AG09309 (cell line): ENCODE measurements around the gene IL3RA.

Experiments
- DNase-seq: peaks from one replicate; pipeline ENCODE4 v3.0.0-alpha.2; 2010; ENCODE audit warnings: low read depth
- H3K4me3 ChIP-seq: 2 replicates; pipeline ENCODE4 v1.5.1; 2011; ENCODE audit warnings: mild to moderate bottlenecking, low read depth, low read length, moderate library complexity; ENCODE audit not compliant: control insufficient read depth
- TF ChIP-seq, protein P1 (sequence below): IDR thresholded peaks from 2 replicates; pipeline ENCODE4 v1.5.1; 2011; ENCODE audit warnings: mild to moderate bottlenecking, low read depth, low read length, inconsistent platforms; ENCODE audit not compliant: insufficient read depth, control insufficient read depth; ENCODE audit errors: missing control alignments

The IL3RA gene

DNA sequence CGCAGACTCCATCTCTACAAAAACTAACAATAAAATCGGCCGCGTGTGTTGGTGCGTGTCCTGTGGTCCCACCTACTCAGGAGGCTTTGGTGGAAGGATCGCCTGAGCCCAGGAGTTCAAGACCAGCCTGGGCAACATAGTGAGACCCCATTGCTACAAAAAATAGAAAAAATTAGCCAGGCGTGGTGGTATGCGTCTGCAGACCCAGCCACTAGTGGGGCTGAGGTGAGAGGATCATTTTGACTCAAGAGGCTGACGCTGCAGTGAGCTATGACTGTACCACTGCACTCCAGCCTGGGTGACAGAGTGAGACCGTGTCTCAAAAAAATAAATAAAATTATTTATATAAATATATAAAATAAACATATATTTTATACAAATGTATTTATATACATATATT, 93.9 kb downstream of the IL3RA start:
- H3K4me3 ChIP-seq, result no peak overlapping the region
- DNase-seq, result no peak
- TF ChIP-seq, protein P1, sequence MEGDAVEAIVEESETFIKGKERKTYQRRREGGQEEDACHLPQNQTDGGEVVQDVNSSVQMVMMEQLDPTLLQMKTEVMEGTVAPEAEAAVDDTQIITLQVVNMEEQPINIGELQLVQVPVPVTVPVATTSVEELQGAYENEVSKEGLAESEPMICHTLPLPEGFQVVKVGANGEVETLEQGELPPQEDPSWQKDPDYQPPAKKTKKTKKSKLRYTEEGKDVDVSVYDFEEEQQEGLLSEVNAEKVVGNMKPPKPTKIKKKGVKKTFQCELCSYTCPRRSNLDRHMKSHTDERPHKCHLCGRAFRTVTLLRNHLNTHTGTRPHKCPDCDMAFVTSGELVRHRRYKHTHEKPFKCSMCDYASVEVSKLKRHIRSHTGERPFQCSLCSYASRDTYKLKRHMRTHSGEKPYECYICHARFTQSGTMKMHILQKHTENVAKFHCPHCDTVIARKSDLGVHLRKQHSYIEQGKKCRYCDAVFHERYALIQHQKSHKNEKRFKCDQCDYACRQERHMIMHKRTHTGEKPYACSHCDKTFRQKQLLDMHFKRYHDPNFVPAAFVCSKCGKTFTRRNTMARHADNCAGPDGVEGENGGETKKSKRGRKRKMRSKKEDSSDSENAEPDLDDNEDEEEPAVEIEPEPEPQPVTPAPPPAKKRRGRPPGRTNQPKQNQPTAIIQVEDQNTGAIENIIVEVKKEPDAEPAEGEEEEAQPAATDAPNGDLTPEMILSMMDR, result no peak
